Measurements from ENCODE around the gene CTAG1A.
"Not testable (repeated sequence)": the region's sequence is repeated elsewhere in the genome, so short reads cannot be mapped to it uniquely, and the experiment has no call there.

The CTAG1A gene

DNA sequence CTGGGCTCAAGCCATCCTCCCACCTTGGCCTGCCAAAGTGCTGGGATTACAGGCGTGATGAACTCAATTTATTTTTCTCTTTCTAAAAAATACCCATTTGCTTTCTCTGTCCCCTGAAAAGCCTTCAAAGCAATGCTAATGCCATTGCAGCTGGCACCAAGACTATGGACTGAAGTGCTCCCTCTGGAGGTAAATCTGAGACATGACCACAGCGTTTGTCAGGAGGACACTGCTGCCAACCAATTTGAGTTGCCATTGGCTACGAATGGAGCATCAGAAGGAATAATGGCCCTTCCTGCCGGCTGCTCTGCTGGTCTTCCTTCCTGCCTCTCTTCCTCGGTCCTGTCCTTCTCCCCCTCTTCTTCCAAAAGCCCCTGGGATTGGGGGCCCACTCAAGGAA, 9.9 kb upstream of the CTAG1A start:
- not testable (repeated sequence) for DNase-seq (ENCODE audit: extremely low read depth, low read depth)

DNA sequence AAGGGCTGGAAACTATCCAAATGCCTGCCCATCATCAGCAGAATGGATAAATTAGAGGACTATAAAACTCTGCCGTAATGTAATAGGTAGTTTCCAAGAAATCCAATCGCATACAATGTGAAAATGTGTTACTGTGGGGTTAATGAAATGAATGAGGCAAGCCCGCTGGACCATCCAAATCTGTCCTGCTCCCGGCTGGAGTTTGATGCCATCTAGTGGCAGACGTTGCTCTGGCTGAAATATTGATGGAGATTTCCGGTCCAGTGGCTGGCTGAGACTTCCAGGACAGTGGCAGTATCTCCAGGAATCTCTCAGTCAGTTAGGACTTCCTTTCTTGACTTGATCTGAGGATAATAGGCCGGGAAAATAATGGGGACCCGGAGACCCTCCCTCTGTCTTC, 1.9 kb upstream of the CTAG1A start:
- not testable (repeated sequence) for DNase-seq (ENCODE audit: extremely low read depth, low read depth)

DNA sequence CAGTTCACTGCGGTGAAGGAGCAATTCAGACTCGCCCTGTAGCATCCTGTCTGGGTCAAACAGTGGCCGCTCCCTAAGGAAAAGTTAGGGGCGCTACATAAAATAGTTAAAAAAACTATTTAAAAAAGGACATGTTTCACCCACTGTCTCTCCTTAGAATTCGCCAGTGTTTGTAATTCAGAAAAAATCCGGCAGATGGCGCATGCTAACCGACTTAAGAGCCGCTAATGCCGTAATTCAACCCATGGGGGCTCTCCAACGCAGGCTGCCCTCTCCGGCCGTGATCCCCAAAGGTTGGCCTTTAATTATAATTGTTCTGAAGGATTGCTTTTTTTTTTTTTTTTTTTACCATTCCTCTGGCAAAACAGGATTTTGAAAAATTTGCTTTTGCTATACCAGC, 5.5 kb downstream of the CTAG1A start:
- DNase-seq (ENCODE audit: extremely low read depth, low read depth), result not testable (repeated sequence)

DNA sequence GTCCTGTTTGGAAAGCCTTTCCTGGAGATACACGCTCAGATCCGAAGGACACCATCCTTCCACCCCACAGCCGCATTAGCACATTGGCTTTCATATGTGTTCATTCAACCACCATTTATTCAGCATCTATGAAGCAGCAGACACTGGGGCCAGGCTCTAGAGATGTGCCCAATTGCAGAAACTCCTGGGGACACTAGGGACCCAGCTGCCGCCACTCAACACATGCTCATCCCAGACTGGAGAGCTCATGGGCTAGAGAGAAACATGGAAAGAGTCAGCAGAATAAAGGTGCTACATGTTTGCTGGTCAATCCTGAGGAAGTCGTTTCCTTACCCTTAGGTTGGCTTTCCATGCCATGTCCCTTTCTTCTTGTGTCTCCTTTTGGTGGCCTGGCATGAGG, 7.6 kb downstream of the CTAG1A start:
- TF ChIP-seq, protein P1, sequence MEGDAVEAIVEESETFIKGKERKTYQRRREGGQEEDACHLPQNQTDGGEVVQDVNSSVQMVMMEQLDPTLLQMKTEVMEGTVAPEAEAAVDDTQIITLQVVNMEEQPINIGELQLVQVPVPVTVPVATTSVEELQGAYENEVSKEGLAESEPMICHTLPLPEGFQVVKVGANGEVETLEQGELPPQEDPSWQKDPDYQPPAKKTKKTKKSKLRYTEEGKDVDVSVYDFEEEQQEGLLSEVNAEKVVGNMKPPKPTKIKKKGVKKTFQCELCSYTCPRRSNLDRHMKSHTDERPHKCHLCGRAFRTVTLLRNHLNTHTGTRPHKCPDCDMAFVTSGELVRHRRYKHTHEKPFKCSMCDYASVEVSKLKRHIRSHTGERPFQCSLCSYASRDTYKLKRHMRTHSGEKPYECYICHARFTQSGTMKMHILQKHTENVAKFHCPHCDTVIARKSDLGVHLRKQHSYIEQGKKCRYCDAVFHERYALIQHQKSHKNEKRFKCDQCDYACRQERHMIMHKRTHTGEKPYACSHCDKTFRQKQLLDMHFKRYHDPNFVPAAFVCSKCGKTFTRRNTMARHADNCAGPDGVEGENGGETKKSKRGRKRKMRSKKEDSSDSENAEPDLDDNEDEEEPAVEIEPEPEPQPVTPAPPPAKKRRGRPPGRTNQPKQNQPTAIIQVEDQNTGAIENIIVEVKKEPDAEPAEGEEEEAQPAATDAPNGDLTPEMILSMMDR (IDR thresholded peaks at IDR 0.05; ENCODE audit: low read depth, low read length), result no peak
- DNase-seq (ENCODE audit: extremely low read depth, low read depth), result no peak

DNA sequence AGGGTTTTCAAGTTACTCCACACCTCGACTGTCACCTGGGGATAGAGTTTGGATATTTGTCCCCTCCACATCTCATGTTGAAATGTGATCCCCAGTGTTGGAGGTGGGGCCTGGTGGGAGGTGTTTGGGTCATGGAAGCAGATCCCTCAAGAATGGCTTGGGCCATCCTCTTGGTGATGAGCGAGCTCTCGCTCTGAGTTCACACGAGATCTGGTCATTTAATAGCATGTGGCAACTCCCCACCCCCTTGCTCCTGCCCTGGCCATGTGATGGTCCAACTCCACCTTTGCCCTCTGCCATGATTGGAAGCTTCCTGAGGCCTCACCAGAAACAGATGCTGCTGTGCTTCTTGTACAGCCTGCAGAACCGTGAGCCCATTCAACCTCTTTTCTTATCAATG, 8.3 kb downstream of the CTAG1A start:
- TF ChIP-seq, protein P1 (IDR thresholded peaks at IDR 0.05; ENCODE audit: low read depth, low read length), result no peak
- DNase-seq (ENCODE audit: extremely low read depth, low read depth), result no peak

DNA sequence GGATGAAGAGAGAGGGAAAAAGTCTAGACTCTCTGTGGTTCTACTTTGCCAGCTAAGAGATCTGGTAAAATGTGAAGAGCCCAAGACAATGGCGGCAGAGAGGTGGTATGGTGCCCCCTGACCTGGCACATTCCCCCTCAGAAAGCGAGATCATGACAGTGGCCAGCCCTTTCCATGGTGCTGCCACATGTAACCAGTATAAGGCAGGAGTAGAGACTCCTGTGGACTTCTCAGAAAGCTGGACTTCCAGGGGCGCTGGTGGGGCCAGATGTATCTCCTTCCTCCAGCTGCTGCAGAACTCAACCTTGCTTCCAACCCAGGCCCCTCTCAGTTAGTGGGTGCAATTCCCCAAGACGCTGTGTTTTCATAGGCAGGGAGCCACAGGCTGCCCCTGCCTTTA, 9.6 kb downstream of the CTAG1A start:
- TF ChIP-seq, protein P1 (IDR thresholded peaks at IDR 0.05; ENCODE audit: low read depth, low read length), result no peak
- no peak for DNase-seq (ENCODE audit: extremely low read depth, low read depth)

DNA sequence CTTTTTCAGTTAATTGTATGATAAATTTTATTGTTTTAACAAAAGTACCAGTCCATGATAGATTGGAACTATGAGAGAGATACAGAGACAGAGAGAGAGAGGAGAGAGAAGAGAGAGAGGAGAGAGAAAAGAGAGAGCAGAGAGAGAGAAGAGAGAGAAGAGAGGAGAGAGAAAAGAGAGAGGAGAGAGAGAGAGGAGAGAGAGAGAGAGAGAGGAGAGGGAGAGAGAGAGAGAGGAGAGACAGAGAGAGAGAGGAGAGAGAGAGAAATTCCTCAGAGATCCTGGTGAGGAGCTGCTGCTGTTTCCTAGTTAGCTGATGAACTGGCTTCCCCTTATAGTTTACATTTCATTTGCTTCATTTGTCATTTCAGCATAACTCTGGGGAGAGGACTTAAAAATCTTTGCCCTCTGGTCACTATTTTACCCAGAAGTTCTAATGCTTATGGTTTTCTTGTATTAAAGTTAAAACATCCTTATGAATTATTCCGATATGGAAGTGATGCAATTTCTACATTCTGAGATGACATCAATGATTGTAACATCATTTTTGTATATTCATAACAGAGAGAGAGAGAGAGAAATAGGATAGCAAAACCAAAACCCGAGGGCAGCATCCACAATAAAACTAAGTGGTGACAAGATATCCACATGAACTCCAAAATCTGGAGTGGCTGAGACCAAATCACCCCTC, 10.8 kb downstream of the CTAG1A start:
- no peak for DNase-seq (ENCODE audit: extremely low read depth, low read depth)
- TF ChIP-seq, protein P1 (IDR thresholded peaks at IDR 0.05; ENCODE audit: low read depth, low read length), result no peak

DNA sequence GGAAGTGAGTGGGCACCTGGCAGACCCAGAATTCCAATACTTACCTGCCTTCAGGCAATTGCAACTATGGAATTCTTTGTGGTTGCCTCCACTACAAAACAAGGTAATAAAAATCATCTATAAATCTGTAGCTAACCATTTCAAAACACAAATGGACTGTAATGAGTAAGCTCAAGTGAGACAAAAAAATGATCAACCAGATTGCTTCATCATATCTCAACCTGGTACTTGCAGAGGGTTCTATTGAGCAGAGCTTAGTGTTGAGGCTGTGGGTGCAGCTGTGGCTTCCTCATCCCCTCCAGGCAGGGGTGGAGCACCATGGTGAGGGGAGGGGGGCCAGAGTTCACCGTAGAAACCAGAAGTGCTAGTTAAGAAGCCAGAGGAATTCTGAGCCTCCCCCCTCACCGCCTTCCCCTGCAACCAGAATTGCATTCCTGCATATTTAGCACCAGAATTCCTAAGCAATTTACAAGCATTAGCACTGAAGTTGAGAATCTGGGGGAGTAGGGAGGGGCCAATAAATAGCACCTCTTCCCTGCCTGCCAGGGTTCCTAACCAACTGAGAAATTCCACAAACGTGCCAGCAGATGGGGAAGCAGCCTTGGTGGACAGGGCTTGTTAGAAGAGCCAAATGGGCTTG, 11.5 kb downstream of the CTAG1A start:
- no peak for DNase-seq (ENCODE audit: extremely low read depth, low read depth)
- TF ChIP-seq, protein P1 (IDR thresholded peaks at IDR 0.05; ENCODE audit: low read depth, low read length), result no peak

DNA sequence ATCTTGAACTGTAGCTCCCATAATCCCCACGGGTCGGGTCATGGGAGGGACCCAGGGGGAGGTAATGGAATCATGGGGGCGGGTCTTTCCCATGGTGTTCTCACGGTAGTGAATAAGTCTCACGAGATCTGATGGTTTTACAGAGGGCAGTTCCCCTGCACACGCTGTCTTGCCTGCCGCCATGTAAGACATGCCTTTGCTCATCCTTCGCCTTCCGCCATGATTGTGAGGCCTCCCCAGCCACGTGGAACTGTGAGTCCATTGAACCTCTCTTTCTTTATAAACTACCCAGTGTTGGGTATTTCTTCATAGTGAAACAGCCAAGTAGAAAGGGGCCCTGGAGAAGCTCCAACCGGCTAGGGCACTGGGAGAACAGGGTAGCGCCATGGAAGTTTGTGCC, 12.3 kb downstream of the CTAG1A start:
- no peak for DNase-seq (ENCODE audit: extremely low read depth, low read depth)
- TF ChIP-seq, protein P1 (IDR thresholded peaks at IDR 0.05; ENCODE audit: low read depth, low read length), result no peak

All from AG09319 (cell line).